GM23248 (cell line): ENCODE data around the gene DENND6B.

Experiments
- EZH2 ChIP-seq: fragments of 200-600 bp; sonication (generic); IDR thresholded peaks from 2 replicates; pipeline ENCODE4 v1.6.1; 2018; ENCODE audit warnings: antibody characterized with exemption, mild to moderate bottlenecking; ENCODE audit not compliant: insufficient read depth, poor library complexity, severe bottlenecking
- EZH2phosphoT487 ChIP-seq: fragments of 200-600 bp; sonication (generic); IDR thresholded peaks from 2 replicates; pipeline ENCODE4 v1.6.1; 2018; ENCODE audit warnings: antibody characterized with exemption, moderate library complexity, mild to moderate bottlenecking, low read depth; ENCODE audit not compliant: insufficient read depth

- TF ChIP-seq EZH2 (no peak), EZH2phosphoT487 (no peak)
Measured at GRCh38 chr22:50338042-50338573, 11.3 kb upstream of the DENND6B start.
